ENCODE results near the gene COL24A1. TPM values are rescaled to one million over a fixed set of nuclear protein-coding genes. Genes with fewer than 3 reads are reported as not detected.

Gene COL24A1
- total RNA-seq, 1 experiment from 2014 or later = not detected

GRCh38 chr1:85683292-85684025 is 473.1 kb downstream of the COL24A1 start (continued):
- TF ChIP-seq ATF3 (IDR thresholded peaks at IDR 0.05) (no peak), SRF (IDR thresholded peaks at IDR 0.05; ENCODE audit: low read depth) (no peak)

- peaks cover 21% of the 10 kb centered on the region for H3K79me2 ChIP-seq (ENCODE audit: insufficient read depth, low read length)
- no peaks in the 10 kb centered on the region for H4K20me1 ChIP-seq (ENCODE audit: insufficient read depth)
- no peak overlapping the region for H3K27ac ChIP-seq (ENCODE audit: low read depth, low read length)
- no peaks in the 10 kb centered on the region for H3K9me2 ChIP-seq (ENCODE audit: insufficient read depth)
- CTCF ChIA-PET = interaction anchor here (1.2 kb wide), 1 partner anchor 12 kb away, joined by 4 read pairs; no protein-coding TSS in a partner anchor
- no peaks in the 10 kb centered on the region for H3K9me3 ChIP-seq (ENCODE audit: control insufficient read depth in 1 of 2, insufficient read depth in 1 of 2, low read depth in 1 of 2, low read length in 2 of 2)
- POLR2A ChIA-PET = interaction anchor here (0.9 kb wide), 1 partner anchor 27 kb away, joined by 3 read pairs; the partner anchor contains the start of gene ZNHIT6
- TF ChIP-seq, protein P1, sequence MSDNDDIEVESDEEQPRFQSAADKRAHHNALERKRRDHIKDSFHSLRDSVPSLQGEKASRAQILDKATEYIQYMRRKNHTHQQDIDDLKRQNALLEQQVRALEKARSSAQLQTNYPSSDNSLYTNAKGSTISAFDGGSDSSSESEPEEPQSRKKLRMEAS (IDR thresholded peaks at IDR 0.05) = no peak
- TF ChIP-seq EZH2phosphoT487 (IDR thresholded peaks at IDR 0.05; ENCODE audit: borderline replicate concordance) (no peak), EZH2 (IDR thresholded peaks at IDR 0.05) (no peak), POLR2AphosphoS5 (IDR thresholded peaks at IDR 0.05; ENCODE audit: low read depth, low read length) (no peak), ZBTB33 (IDR thresholded peaks at IDR 0.05; ENCODE audit: extremely low read depth, insufficient replicate concordance, low read length) (no peak), SP1 (IDR thresholded peaks at IDR 0.05; ENCODE audit: low read depth) (no peak), CBX3 (IDR thresholded peaks at IDR 0.05; ENCODE audit: low read depth) (no peak), REST (IDR thresholded peaks at IDR 0.05; ENCODE audit: low read depth) (no peak), ELF1 (IDR thresholded peaks at IDR 0.05; ENCODE audit: borderline replicate concordance, low read depth) (no peak), TCF7L2 (IDR thresholded peaks at IDR 0.05; ENCODE audit: borderline replicate concordance, extremely low read depth, insufficient read depth, insufficient read length) (no peak), POLR2A (IDR thresholded peaks at IDR 0.05; ENCODE audit: borderline replicate concordance, extremely low read depth, insufficient read depth, insufficient read length) (no peak), SRF (IDR thresholded peaks at IDR 0.05; ENCODE audit: low read depth) (no peak), FOSL1 (IDR thresholded peaks at IDR 0.05; ENCODE audit: low read depth) (no peak), EGR1 (IDR thresholded peaks at IDR 0.05; ENCODE audit: low read depth) (no peak), ATF3 (IDR thresholded peaks at IDR 0.05) (no peak)
- TF ChIP-seq, protein P2, sequence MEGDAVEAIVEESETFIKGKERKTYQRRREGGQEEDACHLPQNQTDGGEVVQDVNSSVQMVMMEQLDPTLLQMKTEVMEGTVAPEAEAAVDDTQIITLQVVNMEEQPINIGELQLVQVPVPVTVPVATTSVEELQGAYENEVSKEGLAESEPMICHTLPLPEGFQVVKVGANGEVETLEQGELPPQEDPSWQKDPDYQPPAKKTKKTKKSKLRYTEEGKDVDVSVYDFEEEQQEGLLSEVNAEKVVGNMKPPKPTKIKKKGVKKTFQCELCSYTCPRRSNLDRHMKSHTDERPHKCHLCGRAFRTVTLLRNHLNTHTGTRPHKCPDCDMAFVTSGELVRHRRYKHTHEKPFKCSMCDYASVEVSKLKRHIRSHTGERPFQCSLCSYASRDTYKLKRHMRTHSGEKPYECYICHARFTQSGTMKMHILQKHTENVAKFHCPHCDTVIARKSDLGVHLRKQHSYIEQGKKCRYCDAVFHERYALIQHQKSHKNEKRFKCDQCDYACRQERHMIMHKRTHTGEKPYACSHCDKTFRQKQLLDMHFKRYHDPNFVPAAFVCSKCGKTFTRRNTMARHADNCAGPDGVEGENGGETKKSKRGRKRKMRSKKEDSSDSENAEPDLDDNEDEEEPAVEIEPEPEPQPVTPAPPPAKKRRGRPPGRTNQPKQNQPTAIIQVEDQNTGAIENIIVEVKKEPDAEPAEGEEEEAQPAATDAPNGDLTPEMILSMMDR (IDR thresholded peaks at IDR 0.05 in 2 of 3, conservative IDR thresholded peaks at IDR 0.05 in 1 of 3; ENCODE audit: borderline replicate concordance in 1 of 3, insufficient read depth in 1 of 3, low read depth in 2 of 3, low read length in 2 of 3) = no peak
- no peak for ATAC-seq
- H3K27me3 ChIP-seq (ENCODE audit: insufficient read depth, low read length) = no peaks in the 10 kb centered on the region
- H3K4me1 ChIP-seq (ENCODE audit: control insufficient read depth in 1 of 2, insufficient read depth in 2 of 2, low read length in 2 of 2) = no peaks in the 10 kb centered on the region
- H3K4me2 ChIP-seq (ENCODE audit: low read length) = no peak overlapping the region
- intact Hi-C loops (cut with micrococcal nuclease) = no loop called here
- H3K4me3 ChIP-seq (replicated peaks in 1 of 2; ENCODE audit: low read depth in 1 of 2, low read length in 2 of 2) = no peak overlapping the region
- no peak overlapping the region for H3K9ac ChIP-seq (ENCODE audit: low read length)
- RAD21 ChIA-PET (ENCODE audit: low non-redundant PET in 1 of 2, low total read pairs in 2 of 2, uncharacterized antibody in 2 of 2, unreplicated experiment in 2 of 2) = no interaction called here
- no peak overlapping the region for H2AFZ ChIP-seq (ENCODE audit: low read depth, low read length, poor library complexity, severe bottlenecking)
- peaks cover 3 to 21% of the 10 kb centered on the region in 2 experiments; a peak in 2 of 4 replicates for H3K36me3 ChIP-seq (ENCODE audit: control insufficient read depth in 1 of 2, insufficient read depth in 2 of 2, low read length in 2 of 2)
- DNase-seq (ENCODE audit: low read depth, low spot score) = no peak
- BruUV-seq (replicated peaks) = no TSS peak
Measured at GRCh38 chr1:85681087-85681486, 475.5 kb downstream of the COL24A1 start.

All from HCT116 (cell line).